GM19351 (cell line): ENCODE results near the gene KLHL42.

Experiments
- ATAC-seq: cut with Tn5 transposase; IDR thresholded peaks from one replicate; pipeline ENCODE4 v1.9.1; 2021; ENCODE audit warnings: mild to moderate bottlenecking, moderate library complexity; ENCODE audit not compliant: unreplicated experiment

The KLHL42 gene

GRCh38 chr12:27779416-27779919, 565 bp upstream of the KLHL42 start:
- peak; percentile 49 for ATAC-seq

- ATAC-seq, result peak; percentile 32
These were observed 777 bp downstream of the KLHL42 start for GRCh38 chr12:27780612-27781408.

GRCh38 chr12:27781680-27782079, 1.6 kb downstream of the KLHL42 start:
- no peak for ATAC-seq

GRCh38 chr12:27782481-27782880, 2.4 kb downstream of the KLHL42 start:
- ATAC-seq, result no peak

GRCh38 chr12:27785882-27786570, 6.0 kb downstream of the KLHL42 start:
- no peak for ATAC-seq

- no peak for ATAC-seq
These were observed 7.5 kb downstream of the KLHL42 start for GRCh38 chr12:27787559-27787958.

GRCh38 chr12:27790179-27790578, 10.1 kb downstream of the KLHL42 start:
- no peak for ATAC-seq

GRCh38 chr12:27794818-27795584, 15.0 kb downstream of the KLHL42 start:
- ATAC-seq, result no peak

- no peak for ATAC-seq
These were observed 16.1 kb downstream of the KLHL42 start for GRCh38 chr12:27796128-27796527.

- ATAC-seq, result no peak
These were observed 17.4 kb downstream of the KLHL42 start for GRCh38 chr12:27797301-27798025.

GRCh38 chr12:27800819-27801218, 20.8 kb downstream of the KLHL42 start:
- ATAC-seq, result no peak

GRCh38 chr12:27801630-27802029, 21.6 kb downstream of the KLHL42 start:
- ATAC-seq, result no peak

GRCh38 chr12:27802511-27802910, 22.5 kb downstream of the KLHL42 start:
- ATAC-seq, result no peak

GRCh38 chr12:27802936-27803335, 22.9 kb downstream of the KLHL42 start:
- ATAC-seq, result no peak

GRCh38 chr12:27805238-27805637, 25.2 kb downstream of the KLHL42 start:
- no peak for ATAC-seq

- no peak for ATAC-seq
These were observed 26.2 kb downstream of the KLHL42 start for GRCh38 chr12:27806259-27806658.

GRCh38 chr12:27807063-27807703, 27.1 kb downstream of the KLHL42 start:
- ATAC-seq, result no peak

GRCh38 chr12:27808841-27809240, 28.8 kb downstream of the KLHL42 start:
- no peak for ATAC-seq

- ATAC-seq, result no peak
These were observed 30.7 kb downstream of the KLHL42 start for GRCh38 chr12:27810756-27811155.

GRCh38 chr12:27812502-27812901, 32.5 kb downstream of the KLHL42 start:
- no peak for ATAC-seq
